IMR-90 (cell line): ENCODE measurements around the gene HCFC1. TPM values are rescaled to one million over a fixed set of nuclear protein-coding genes. Genes with fewer than 3 reads are reported as not detected.

Source experiments
- ATAC-seq: fragments of 200-7000 bp; cut with Tn5 transposase; 2 replicates; pipeline ENCODE4 v1.9.1; 2020; ENCODE audit warnings: low read depth, mild to moderate bottlenecking, moderate library complexity
- BruUV-seq: library from RNA; stranded (reverse); fragments of 400-500 nt; replicated peaks from 2 replicates; lab custom pipeline; 2021; lab: Mats Ljungman, UMichigan
- CTCF ChIA-PET: fragments of 300-600 bp; formaldehyde crosslinking; extraction: SDS; loops from one replicate; lab custom pipeline; 2021; ENCODE audit warnings: antibody characterized with exemption; lab: Yijun Ruan, JAX
- POLR2A ChIA-PET: fragments of 300-600 bp; sonication (Branson Sonifier 250); formaldehyde crosslinking; loops from one replicate; lab custom pipeline; 2022; ENCODE audit warnings: antibody characterized with exemption; ENCODE audit not compliant: unreplicated experiment; lab: Charles Lee
- DNase-seq: peaks from one replicate; pipeline ENCODE4 v3.0.0; 2013
- H2AFZ ChIP-seq: replicated peaks from 2 replicates; pipeline ENCODE3; 2013; ENCODE audit warnings: low read length, mild to moderate bottlenecking; ENCODE audit not compliant: poor library complexity
- H2AK5ac ChIP-seq: 2 replicates; pipeline ENCODE4 v1.6.1; 2013; ENCODE audit warnings: low read depth, low read length, inconsistent platforms
- H2AK9ac ChIP-seq: replicated peaks from 2 replicates; pipeline ENCODE3; 2013; ENCODE audit warnings: mild to moderate bottlenecking, low read depth, low read length, moderate library complexity; ENCODE audit not compliant: poor library complexity
- H2BK120ac ChIP-seq: 2 replicates; pipeline ENCODE4 v1.6.1; 2013; ENCODE audit warnings: low read depth, low read length, inconsistent platforms
- H2BK15ac ChIP-seq: 3 replicates; pipeline ENCODE4 v1.6.1; 2013; ENCODE audit warnings: low read depth, low read length, inconsistent platforms
- H2BK20ac ChIP-seq: 2 replicates; pipeline ENCODE4 v1.6.1; 2013; ENCODE audit warnings: low read depth, mild to moderate bottlenecking, inconsistent platforms, low read length, moderate library complexity
- H2BK5ac ChIP-seq: 2 replicates; pipeline ENCODE4 v1.6.1; 2013; ENCODE audit warnings: mild to moderate bottlenecking, low read depth, low read length, inconsistent platforms; ENCODE audit not compliant: poor library complexity, severe bottlenecking
- H3K14ac ChIP-seq: replicated peaks from 2 replicates; pipeline ENCODE4 v1.6.1; 2013; ENCODE audit warnings: low read depth, low read length, inconsistent platforms
- H3K18ac ChIP-seq: 2 replicates; pipeline ENCODE4 v1.6.1; 2013; ENCODE audit warnings: low read depth, low read length, control low read depth
- H3K23ac ChIP-seq: 2 replicates; pipeline ENCODE4 v1.6.1; 2013; ENCODE audit warnings: low read depth, low read length, inconsistent platforms
- H3K27ac ChIP-seq: 2 replicates; pipeline ENCODE4 v1.5.1; 2013; ENCODE audit warnings: mild to moderate bottlenecking, control low read depth, low read length; ENCODE audit not compliant: insufficient read depth
- H3K27me3 ChIP-seq: 2 replicates; pipeline ENCODE4 v1.6.1; 2013; ENCODE audit warnings: low read length; ENCODE audit not compliant: control insufficient read depth, insufficient read depth
- H3K36me3 ChIP-seq: 2 replicates; pipeline ENCODE4 v1.6.1; 2013; ENCODE audit warnings: low read length, mixed read lengths; ENCODE audit not compliant: control insufficient read depth, insufficient read depth
- H3K4ac ChIP-seq: 2 replicates; pipeline ENCODE4 v1.6.1; 2013; ENCODE audit warnings: low read depth, low read length, inconsistent platforms
- H3K4me1 ChIP-seq: 2 replicates; pipeline ENCODE4 v1.6.1; 2013; ENCODE audit warnings: low read length, mixed read lengths; ENCODE audit not compliant: control insufficient read depth, insufficient read depth
- H3K4me2 ChIP-seq: 2 replicates; pipeline ENCODE4 v1.6.1; 2013; ENCODE audit warnings: low read depth, mild to moderate bottlenecking, control low read depth, low read length, moderate library complexity
- H3K4me3 ChIP-seq: 2 replicates; pipeline ENCODE4 v1.5.1; 2013; ENCODE audit warnings: low read depth, mild to moderate bottlenecking, control low read depth, low read length, moderate library complexity; ENCODE audit not compliant: insufficient read depth
- H3K56ac ChIP-seq: 2 replicates; pipeline ENCODE4 v1.6.1; 2013; ENCODE audit warnings: low read length, inconsistent platforms; ENCODE audit not compliant: insufficient read depth; ENCODE audit errors: extremely low read depth
- H3K79me1 ChIP-seq, 2 experiments: 2 replicates each; pipeline ENCODE4 v1.6.1; 2013; ENCODE audit warnings: low read length in 2 of 2, inconsistent platforms in 1 of 2, low read depth in 1 of 2
- H3K9ac ChIP-seq: 2 replicates; pipeline ENCODE4 v1.6.1; 2013; ENCODE audit warnings: low read depth, low read length, control low read depth
- H3K9me1 ChIP-seq: 2 replicates; pipeline ENCODE4 v1.6.1; 2013; ENCODE audit warnings: low read length, inconsistent platforms; ENCODE audit not compliant: insufficient read depth
- H3K9me3 ChIP-seq: 2 replicates; pipeline ENCODE4 v1.6.1; 2013; ENCODE audit warnings: low read length; ENCODE audit not compliant: control insufficient read depth, insufficient read depth
- H4K20me1 ChIP-seq: 2 replicates; pipeline ENCODE4 v1.6.1; 2013; ENCODE audit warnings: low read length, inconsistent platforms; ENCODE audit not compliant: insufficient read depth
- H4K5ac ChIP-seq: 2 replicates; pipeline ENCODE4 v1.6.1; 2013; ENCODE audit warnings: mild to moderate bottlenecking, low read depth, low read length, control low read depth
- H4K8ac ChIP-seq, 2 experiments: 2 replicates each; pipeline ENCODE4 v1.6.1; 2013; ENCODE audit warnings: low read depth in 2 of 2, low read length in 2 of 2, control low read depth in 1 of 2, inconsistent platforms in 1 of 2
- H4K91ac ChIP-seq: 2 replicates; pipeline ENCODE4 v1.6.1; 2013; ENCODE audit warnings: low read depth, low read length, inconsistent platforms; ENCODE audit not compliant: insufficient read depth
- CEBPB ChIP-seq: IDR thresholded peaks from 2 replicates; pipeline ENCODE4 v1.6.1; 2012; ENCODE audit warnings: low read depth, low read length, improper control_type of control experiment
- CHD1 ChIP-seq: IDR thresholded peaks from 2 replicates; pipeline ENCODE4 v1.6.1; 2012; ENCODE audit warnings: low read depth, low read length, improper control_type of control experiment
- FOS ChIP-seq: fragments of 150-350 bp; IDR thresholded peaks from 2 replicates; pipeline ENCODE4 v1.6.1; 2016; ENCODE audit warnings: low read depth, low read length
- MAFK ChIP-seq: IDR thresholded peaks from 2 replicates; pipeline ENCODE4 v1.6.1; 2012; ENCODE audit warnings: low read depth, low read length, improper control_type of control experiment
- MAZ ChIP-seq: IDR thresholded peaks from 2 replicates; pipeline ENCODE4 v1.6.1; 2012; ENCODE audit warnings: low read depth, mild to moderate bottlenecking, low read length, improper control_type of control experiment, moderate library complexity, borderline replicate concordance
- MXI1 ChIP-seq: IDR thresholded peaks from 2 replicates; pipeline ENCODE4 v1.6.1; 2012; ENCODE audit warnings: low read depth, mild to moderate bottlenecking, low read length, moderate library complexity, borderline replicate concordance
- NFE2L2 ChIP-seq: fragments of 150-350 bp; IDR thresholded peaks from 2 replicates; pipeline ENCODE4 v1.6.1; 2016; ENCODE audit warnings: low read depth, mild to moderate bottlenecking, low read length
- POLR2A ChIP-seq: IDR thresholded peaks from 2 replicates; pipeline ENCODE4 v1.6.1; 2012; ENCODE audit warnings: mild to moderate bottlenecking, low read depth, low read length
- RAD21 ChIP-seq: IDR thresholded peaks from 2 replicates; pipeline ENCODE4 v1.6.1; 2012; ENCODE audit warnings: low read length, improper control_type of control experiment
- RCOR1 ChIP-seq: IDR thresholded peaks from 2 replicates; pipeline ENCODE4 v1.6.1; 2012; ENCODE audit warnings: mild to moderate bottlenecking, low read length, improper control_type of control experiment; ENCODE audit not compliant: insufficient replicate concordance
- RFX5 ChIP-seq: IDR thresholded peaks from 2 replicates; pipeline ENCODE4 v1.8.0; 2012; ENCODE audit warnings: low read depth, mild to moderate bottlenecking, low read length, moderate library complexity
- SMC3 ChIP-seq: fragments of 150-350 bp; IDR thresholded peaks from 2 replicates; pipeline ENCODE4 v1.6.1; 2016; ENCODE audit warnings: low read depth, mild to moderate bottlenecking, antibody characterized with exemption, low read length, moderate library complexity
- WGBS, 2 experiments: methylation state at CpG; one replicate each; pipeline versions ENCODE4 v1.1.5 to v1.1.7; 2013; ENCODE audit warnings: missing lambda C conversion rate in 2 of 2; ENCODE audit not compliant: insufficient read length in 1 of 2; ENCODE audit errors: extremely low coverage in 2 of 2; 5-methylcytosine and 5-hydroxymethylcytosine counted together
- dilution Hi-C: fragments of 300-500 bp; cut with HindIII; formaldehyde crosslinking; loops from one replicate; pipeline ENCODE4 v1.14.3; 2018; ENCODE audit warnings: low sequenced_read_pairs; ENCODE audit not compliant: unreplicated experiment
- in situ Hi-C: fragments of 300-500 bp; cut with MboI; formaldehyde crosslinking; loops from 3 replicates; pipeline ENCODE4 v1.14.3; 2019; ENCODE audit warnings: low sequenced_read_pairs, inconsistent platforms, mixed read lengths
- intact Hi-C: fragments of 100-400 bp; cut with micrococcal nuclease; formaldehyde crosslinking; loops from 2 replicates; pipeline ENCODE4 v1.10.0; 2022
- polyA plus RNA-seq, 3 experiments: library from polyadenylated mRNA; depleted of rRNA; stranded (reverse); fragments of >200 nt; gene quantifications; 2 replicates each; pipeline ENCODE4 v1.2.3, GENCODE V29; 2012; ENCODE audit warnings: low replicate concordance in 1 of 3
- total RNA-seq: library from RNA; depleted of rRNA; stranded (reverse); fragments of >200 nt; gene quantifications from 2 replicates; pipeline ENCODE4 v1.2.3, GENCODE V29; 2012
- TF ChIP-seq, protein P1 (sequence below): fragments of 150-350 bp; IDR thresholded peaks from 2 replicates; pipeline ENCODE4 v1.6.1; 2016; ENCODE audit warnings: low read depth, mild to moderate bottlenecking, low read length, moderate library complexity, borderline replicate concordance
- TF ChIP-seq, protein P2 (sequence below): fragments of 150-350 bp; IDR thresholded peaks from 2 replicates; pipeline ENCODE4 v1.6.1; 2017; ENCODE audit warnings: mild to moderate bottlenecking, antibody characterized with exemption, low read length, low read depth
- TF ChIP-seq, protein P3 (sequence below): conservative IDR thresholded peaks from 2 replicates; pipeline ENCODE4 v1.5.1; 2012; ENCODE audit warnings: mild to moderate bottlenecking, low read depth, low read length, improper control_type of control experiment

The HCFC1 gene
- total and polyA plus RNA-seq, 2 of the 4 experiments (the other 2 are of a cell fraction) = 3.2 to 17.6 TPM

DNA sequence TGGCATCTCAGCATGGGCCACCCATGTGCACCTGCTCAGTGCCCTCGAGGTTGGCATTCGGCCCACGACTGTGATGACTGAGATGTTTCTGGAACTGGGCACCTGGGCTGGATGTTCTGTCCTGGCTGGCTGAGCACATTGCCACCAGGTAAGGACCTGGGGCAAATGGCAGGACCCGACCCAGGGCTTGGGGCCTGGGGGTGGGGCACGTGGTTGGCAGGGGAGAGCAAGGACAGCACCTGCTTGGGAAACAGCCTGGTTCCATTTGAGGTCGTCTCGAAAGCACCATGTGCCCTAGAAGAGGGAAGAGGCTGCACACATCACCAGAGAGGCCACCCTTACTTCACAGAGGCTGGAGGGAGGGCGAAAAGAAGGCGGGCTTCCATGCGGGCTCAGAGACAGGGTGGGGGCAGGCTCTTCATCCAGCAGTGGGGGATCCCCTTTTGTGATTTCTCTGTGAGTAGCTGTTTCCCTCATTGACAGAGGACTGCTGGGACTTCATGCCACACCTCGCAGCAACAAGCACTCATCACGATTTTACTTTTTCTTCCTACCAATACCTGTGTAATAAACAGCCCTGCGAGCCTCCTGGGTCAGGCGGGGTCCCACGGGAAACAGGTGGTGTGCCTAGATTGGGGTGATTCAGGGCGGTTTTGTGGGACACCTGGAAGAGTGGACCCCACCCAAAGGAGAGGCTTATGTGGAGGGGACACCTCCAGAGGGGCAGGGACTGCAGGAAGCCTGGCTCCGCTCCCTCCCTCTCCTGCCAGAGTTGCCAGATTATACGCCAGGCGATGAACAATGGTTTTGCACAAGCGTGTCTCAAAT lies 12.9 kb upstream of the HCFC1 start:
- Histone ChIP-seq H4K5ac (no peak overlapping the region), H2BK15ac (no peak overlapping the region), H2BK20ac (no peak overlapping the region), H3K27me3 (no peaks in the 10 kb centered on the region; the same call in 1 of the 2 replicates), H3K4me2 (no peak overlapping the region), H4K8ac (peak overlapping the region; percentile 44 to 87; a peak in 2 of 4 replicates), H3K27ac (no peak overlapping the region), H3K14ac (no peak overlapping the region), H3K23ac (no peak overlapping the region), H2BK5ac (no peak overlapping the region), H3K18ac (no peak overlapping the region), H3K9me3 (peaks cover 4% of the 10 kb centered on the region; the same call in 1 of the 2 replicates), H4K20me1 (no peaks in the 10 kb centered on the region), H3K9me1 (no peaks in the 10 kb centered on the region), H3K4me1 (no peaks in the 10 kb centered on the region), H3K56ac (no peak overlapping the region), H2BK120ac (no peak overlapping the region), H3K36me3 (no peaks in the 10 kb centered on the region; the same call in 1 of the 2 replicates), H3K4ac (no peak overlapping the region), H3K4me3 (no peak overlapping the region), H2AFZ (no peak overlapping the region), H3K9ac (no peak overlapping the region), H2AK5ac (peak overlapping the region; percentile 28; the same call in 1 of the 2 replicates), H2AK9ac (peak overlapping the region; percentile 9), H4K91ac (no peak overlapping the region), H3K79me1 (no peaks in the 10 kb centered on the region)
- in situ Hi-C loops = no loop called here
- no peak for TF ChIP-seq POLR2A
- TF ChIP-seq NFE2L2 = no peak
- no peak for TF ChIP-seq RCOR1
- TF ChIP-seq, protein P1, sequence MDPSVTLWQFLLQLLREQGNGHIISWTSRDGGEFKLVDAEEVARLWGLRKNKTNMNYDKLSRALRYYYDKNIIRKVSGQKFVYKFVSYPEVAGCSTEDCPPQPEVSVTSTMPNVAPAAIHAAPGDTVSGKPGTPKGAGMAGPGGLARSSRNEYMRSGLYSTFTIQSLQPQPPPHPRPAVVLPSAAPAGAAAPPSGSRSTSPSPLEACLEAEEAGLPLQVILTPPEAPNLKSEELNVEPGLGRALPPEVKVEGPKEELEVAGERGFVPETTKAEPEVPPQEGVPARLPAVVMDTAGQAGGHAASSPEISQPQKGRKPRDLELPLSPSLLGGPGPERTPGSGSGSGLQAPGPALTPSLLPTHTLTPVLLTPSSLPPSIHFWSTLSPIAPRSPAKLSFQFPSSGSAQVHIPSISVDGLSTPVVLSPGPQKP = no peak
- TF ChIP-seq, protein P2, sequence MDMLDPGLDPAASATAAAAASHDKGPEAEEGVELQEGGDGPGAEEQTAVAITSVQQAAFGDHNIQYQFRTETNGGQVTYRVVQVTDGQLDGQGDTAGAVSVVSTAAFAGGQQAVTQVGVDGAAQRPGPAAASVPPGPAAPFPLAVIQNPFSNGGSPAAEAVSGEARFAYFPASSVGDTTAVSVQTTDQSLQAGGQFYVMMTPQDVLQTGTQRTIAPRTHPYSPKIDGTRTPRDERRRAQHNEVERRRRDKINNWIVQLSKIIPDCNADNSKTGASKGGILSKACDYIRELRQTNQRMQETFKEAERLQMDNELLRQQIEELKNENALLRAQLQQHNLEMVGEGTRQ = no peak
- TF ChIP-seq MXI1 = no peak
- TF ChIP-seq RAD21 = no peak
- TF ChIP-seq FOS = no peak
- TF ChIP-seq RFX5 = no peak
- TF ChIP-seq, protein P3, sequence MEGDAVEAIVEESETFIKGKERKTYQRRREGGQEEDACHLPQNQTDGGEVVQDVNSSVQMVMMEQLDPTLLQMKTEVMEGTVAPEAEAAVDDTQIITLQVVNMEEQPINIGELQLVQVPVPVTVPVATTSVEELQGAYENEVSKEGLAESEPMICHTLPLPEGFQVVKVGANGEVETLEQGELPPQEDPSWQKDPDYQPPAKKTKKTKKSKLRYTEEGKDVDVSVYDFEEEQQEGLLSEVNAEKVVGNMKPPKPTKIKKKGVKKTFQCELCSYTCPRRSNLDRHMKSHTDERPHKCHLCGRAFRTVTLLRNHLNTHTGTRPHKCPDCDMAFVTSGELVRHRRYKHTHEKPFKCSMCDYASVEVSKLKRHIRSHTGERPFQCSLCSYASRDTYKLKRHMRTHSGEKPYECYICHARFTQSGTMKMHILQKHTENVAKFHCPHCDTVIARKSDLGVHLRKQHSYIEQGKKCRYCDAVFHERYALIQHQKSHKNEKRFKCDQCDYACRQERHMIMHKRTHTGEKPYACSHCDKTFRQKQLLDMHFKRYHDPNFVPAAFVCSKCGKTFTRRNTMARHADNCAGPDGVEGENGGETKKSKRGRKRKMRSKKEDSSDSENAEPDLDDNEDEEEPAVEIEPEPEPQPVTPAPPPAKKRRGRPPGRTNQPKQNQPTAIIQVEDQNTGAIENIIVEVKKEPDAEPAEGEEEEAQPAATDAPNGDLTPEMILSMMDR = no peak
- TF ChIP-seq MAFK = no peak
- TF ChIP-seq SMC3 = no peak
- TF ChIP-seq CHD1 = no peak
- no peak for TF ChIP-seq MAZ
- TF ChIP-seq CEBPB = no peak
- ChIA-PET CTCF (no interaction called here), POLR2A (no interaction called here)
- dilution Hi-C loops = no loop called here
- 37% methylated on average over 2 of the region's 20 CpGs; no CpG with 5 or more reads in 1 of the 2 experiments for WGBS, 2 experiments
- intact Hi-C loops = no loop called here
- DNase-seq (no peak), ATAC-seq (no peak)
- no TSS peak for BruUV-seq
